ENCODE data around the gene SPATA31D3.

DNA sequence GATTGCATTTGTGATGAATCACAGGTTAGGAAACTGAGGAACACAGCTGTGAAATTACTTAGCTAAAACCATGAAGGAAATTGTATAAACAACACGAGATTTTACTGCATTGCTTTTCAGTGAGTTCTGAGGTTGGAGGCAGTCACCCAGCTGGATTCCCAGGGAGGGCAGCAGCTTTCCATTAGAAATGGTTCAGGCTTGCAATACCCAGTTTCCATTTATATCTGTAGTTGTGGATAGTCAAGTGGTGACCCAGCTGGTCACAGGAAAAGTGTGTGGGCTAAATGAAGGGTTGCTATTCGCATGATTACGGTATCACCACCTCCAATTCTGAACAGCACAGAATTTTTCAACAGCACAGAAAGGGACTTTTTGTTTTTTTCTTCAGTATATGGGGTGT, 49.4 kb upstream of the SPATA31D3 start:
- TF ChIP-seq, protein P1, sequence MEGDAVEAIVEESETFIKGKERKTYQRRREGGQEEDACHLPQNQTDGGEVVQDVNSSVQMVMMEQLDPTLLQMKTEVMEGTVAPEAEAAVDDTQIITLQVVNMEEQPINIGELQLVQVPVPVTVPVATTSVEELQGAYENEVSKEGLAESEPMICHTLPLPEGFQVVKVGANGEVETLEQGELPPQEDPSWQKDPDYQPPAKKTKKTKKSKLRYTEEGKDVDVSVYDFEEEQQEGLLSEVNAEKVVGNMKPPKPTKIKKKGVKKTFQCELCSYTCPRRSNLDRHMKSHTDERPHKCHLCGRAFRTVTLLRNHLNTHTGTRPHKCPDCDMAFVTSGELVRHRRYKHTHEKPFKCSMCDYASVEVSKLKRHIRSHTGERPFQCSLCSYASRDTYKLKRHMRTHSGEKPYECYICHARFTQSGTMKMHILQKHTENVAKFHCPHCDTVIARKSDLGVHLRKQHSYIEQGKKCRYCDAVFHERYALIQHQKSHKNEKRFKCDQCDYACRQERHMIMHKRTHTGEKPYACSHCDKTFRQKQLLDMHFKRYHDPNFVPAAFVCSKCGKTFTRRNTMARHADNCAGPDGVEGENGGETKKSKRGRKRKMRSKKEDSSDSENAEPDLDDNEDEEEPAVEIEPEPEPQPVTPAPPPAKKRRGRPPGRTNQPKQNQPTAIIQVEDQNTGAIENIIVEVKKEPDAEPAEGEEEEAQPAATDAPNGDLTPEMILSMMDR (IDR thresholded peaks at IDR 0.05), result no peak
- no peak for TF ChIP-seq POLR2A (IDR thresholded peaks at IDR 0.05)
- TF ChIP-seq POLR2AphosphoS5 (IDR thresholded peaks at IDR 0.05), result no peak
- TF ChIP-seq EP300 (IDR thresholded peaks at IDR 0.05), result no peak

Data from gastroesophageal sphincter (tissue), 3 donors.